GM12878 (cell line): ENCODE measurements around the gene FBXW8. TPM values are rescaled to one million over a fixed set of nuclear protein-coding genes. Genes with fewer than 3 reads are reported as not detected.

Experiments
- ATAC-seq: fragments of 200-7000 bp; cut with Tn5 transposase; 3 replicates; pipeline ENCODE4 v1.9.1; 2020; ENCODE audit warnings: mild to moderate bottlenecking, moderate library complexity
- BruUV-seq: library from RNA; stranded (reverse); fragments of 400-500 nt; replicated peaks from 2 replicates; lab custom pipeline; 2021; lab: Mats Ljungman, UMichigan
- CTCF ChIA-PET: fragments of 300-600 bp; sonication (Branson Sonifier 250); formaldehyde crosslinking; extraction: SDS; loops from one replicate; lab custom pipeline; 2021; ENCODE audit warnings: inconsistent platforms; lab: Yijun Ruan, JAX
- POLR2A ChIA-PET: fragments of 350-600 bp; formaldehyde crosslinking; extraction: SDS; loops from one replicate; lab custom pipeline; 2021; ENCODE audit warnings: inconsistent platforms; lab: Charles Lee
- RAD21 ChIA-PET: fragments of 300-600 bp; sonication (Branson Sonifier 250); formaldehyde crosslinking; loops from one replicate; lab custom pipeline; 2023; ENCODE audit warnings: antibody characterized with exemption; ENCODE audit not compliant: unreplicated experiment; lab: Charles Lee
- SMC1A ChIA-PET: fragments of 300-600 bp; sonication (Branson Sonifier 250); formaldehyde crosslinking; loops from one replicate; lab custom pipeline; 2023; ENCODE audit not compliant: unreplicated experiment, uncharacterized antibody; lab: Charles Lee
- DNase-seq: peaks from one replicate; pipeline ENCODE4 v3.0.0-alpha.2; 2011; ENCODE audit warnings: low read depth, low spot score
- FAIRE-seq: peaks from 3 replicates; lab custom pipeline; 2011; peaks lifted over from hg19 to GRCh38; lab: Jason Lieb, UNC
- H2AFZ ChIP-seq: 2 replicates; pipeline ENCODE4 v1.6.0; 2011; ENCODE audit warnings: low read depth, low read length, control low read depth; ENCODE audit not compliant: control insufficient read depth
- H3K27ac ChIP-seq: 2 replicates; pipeline ENCODE4 v1.5.1; 2011; ENCODE audit warnings: control low read depth; ENCODE audit not compliant: control insufficient read depth, insufficient read depth
- H3K27me3 ChIP-seq, 2 experiments: replicated peaks in 1 of 2; 2 replicates each; pipeline versions ENCODE4 v1.6.0 to v1.6.1; 2011; ENCODE audit warnings: low read length in 1 of 2; ENCODE audit not compliant: control insufficient read depth in 2 of 2, insufficient read depth in 2 of 2
- H3K36me3 ChIP-seq, 2 experiments: 2 replicates each; pipeline ENCODE4 v1.5.1; 2011; ENCODE audit warnings: low read length in 1 of 2; ENCODE audit not compliant: control insufficient read depth in 2 of 2, insufficient read depth in 2 of 2
- H3K4me1 ChIP-seq: 2 replicates; pipeline ENCODE4 v1.6.1; 2011; ENCODE audit warnings: mild to moderate bottlenecking, low read length, moderate library complexity, mixed read lengths; ENCODE audit not compliant: control insufficient read depth, insufficient read depth
- H3K4me2 ChIP-seq: 2 replicates; pipeline ENCODE4 v1.6.0; 2011; ENCODE audit warnings: control low read depth; ENCODE audit not compliant: control insufficient read depth, insufficient read depth
- H3K4me3 ChIP-seq: fragments of 200-600 bp; sonication (generic); 2 replicates; pipeline ENCODE4 v1.5.1; 2016
- H3K79me2 ChIP-seq: 2 replicates; pipeline ENCODE4 v1.6.0; 2011; ENCODE audit warnings: low read length; ENCODE audit not compliant: control insufficient read depth, insufficient read depth
- H3K9ac ChIP-seq: 2 replicates; pipeline ENCODE4 v1.8.0; 2011; ENCODE audit warnings: low read length, control low read depth, mixed read lengths; ENCODE audit not compliant: control insufficient read depth, insufficient read depth
- H3K9me3 ChIP-seq: replicated peaks from 3 replicates; pipeline ENCODE4 v1.5.1; 2011; ENCODE audit warnings: mild to moderate bottlenecking, low read length; ENCODE audit not compliant: control insufficient read depth, insufficient read depth
- H4K20me1 ChIP-seq: 2 replicates; pipeline ENCODE4 v1.6.0; 2011; ENCODE audit not compliant: control insufficient read depth, insufficient read depth
- E2F8 ChIP-seq: fragments of 450-650 bp; IDR thresholded peaks from 2 replicates; pipeline ENCODE4 v1.6.1; 2018; ENCODE audit warnings: mild to moderate bottlenecking, low read depth, moderate library complexity; ENCODE audit not compliant: partially characterized antibody
- HCFC1 ChIP-seq: fragments of 150-350 bp; IDR thresholded peaks from 2 replicates; pipeline ENCODE4 v1.6.1; 2014; ENCODE audit warnings: low read length
- MEF2A ChIP-seq: IDR thresholded peaks from 2 replicates; pipeline ENCODE4 v1.6.1; 2011; ENCODE audit warnings: low read depth, mild to moderate bottlenecking, low read length, moderate library complexity; ENCODE audit not compliant: insufficient read depth
- SREBF1 ChIP-seq: IDR thresholded peaks from 2 replicates; pipeline ENCODE4 v1.6.1; 2012; ENCODE audit warnings: mild to moderate bottlenecking, low read length
- TAF1 ChIP-seq: IDR thresholded peaks from 2 replicates; pipeline ENCODE4 v1.6.1; 2011; ENCODE audit warnings: mild to moderate bottlenecking, low read depth, low read length, borderline replicate concordance
- USF2 ChIP-seq: IDR thresholded peaks from 2 replicates; pipeline ENCODE4 v1.6.1; 2011; ENCODE audit warnings: low read depth, low read length, improper control_type of control experiment, borderline replicate concordance
- YY1 ChIP-seq: IDR thresholded peaks from 2 replicates; pipeline ENCODE4 v1.6.1; 2011; ENCODE audit warnings: low read depth, mild to moderate bottlenecking, low read length
- WGBS: methylation state at CpG from one replicate; pipeline ENCODE4 v1.1.6; 2016; ENCODE audit warnings: low lambda C conversion rate; ENCODE audit not compliant: insufficient replicate concordance, insufficient coverage; ENCODE audit errors: missing lambda C conversion rate; 5-methylcytosine and 5-hydroxymethylcytosine counted together
- in situ Hi-C: fragments of 300-500 bp; cut with MboI; formaldehyde crosslinking; loops from 9 replicates; pipeline ENCODE4 v1.14.3; 2018; ENCODE audit warnings: mixed read lengths
- intact Hi-C: fragments of 100-400 bp; cut with micrococcal nuclease; formaldehyde crosslinking; loops from one replicate; pipeline ENCODE4 v1.14.2; 2022; ENCODE audit not compliant: unreplicated experiment
- polyA plus RNA-seq, 11 experiments: library from polyadenylated mRNA; depleted of rRNA in 4 of 11; unstranded in 6 of 11; stranded (reverse) in 5 of 11; fragments of >200 nt; fragmentation: Nextera tagmentation in 4 of 11; fragmentation: Illumina TruSeq in 1 of 11; extraction: Ambion mirVana in 4 of 11; extraction: Trizol in 1 of 11; gene quantifications; 1 replicate in 1 of 11; 2 replicates in 10 of 11; pipeline versions ENCODE4 v1.2.1 to v1.2.3, GENCODE V29; 2011 to 2016; ENCODE audit warnings: inconsistent platforms in 2 of 11, missing spikeins in 2 of 11, low read depth in 1 of 11
- total RNA-seq, 4 experiments: library from RNA; depleted of rRNA in 3 of 4; stranded (reverse); fragments of >200 nt in 3 of 4; fragmentation: Illumina TruSeq in 1 of 4; extraction: Trizol in 1 of 4; gene quantifications; 2 replicates each; pipeline versions ENCODE4 v1.2.1 to v1.2.3, GENCODE V29; 2013 to 2021
- TF ChIP-seq, protein P1 (sequence below): IDR thresholded peaks from 2 replicates; pipeline ENCODE4 v1.6.1; 2012; ENCODE audit warnings: low read depth, low read length, improper control_type of control experiment

The FBXW8 gene
- total and polyA plus RNA-seq, 10 of the 15 experiments (the other 5 are each of a cell fraction or from before 2014, with no cell fraction given): 0.49 to 7.5 (median 4.4) TPM

DNA sequence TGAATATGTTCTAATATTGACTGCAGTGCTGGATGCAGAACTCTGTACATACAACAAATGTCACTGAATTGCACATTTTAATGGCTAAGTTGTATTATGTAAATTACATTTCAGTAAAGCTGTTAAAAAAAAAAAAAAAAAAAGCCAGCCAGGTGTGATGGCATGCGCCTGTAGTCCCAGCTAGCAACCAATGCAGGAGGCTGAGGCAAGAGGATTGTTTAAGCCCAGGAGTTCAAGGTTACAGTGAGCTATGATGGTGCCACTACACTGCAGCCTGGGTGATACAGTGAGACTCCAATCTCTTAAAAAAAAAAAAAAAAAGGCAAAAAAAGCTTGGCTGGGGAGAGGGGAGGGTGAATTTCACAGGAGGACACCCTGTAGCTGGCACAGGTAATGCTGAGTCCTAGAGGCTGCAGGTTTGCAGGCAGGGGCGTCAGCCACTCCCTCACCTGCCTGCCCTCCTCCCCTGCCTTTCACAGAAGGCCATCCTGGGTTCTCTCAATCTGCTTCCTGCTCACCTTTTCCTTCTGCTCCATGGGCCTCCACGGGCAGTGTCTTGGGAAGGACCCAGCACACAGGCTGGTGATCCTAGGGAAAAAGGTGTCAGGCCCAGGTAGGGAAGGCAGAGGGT lies 147.8 kb downstream of the FBXW8 start:
- H3K9me3 ChIP-seq: no peaks in the 10 kb centered on the region
- DNase-seq (no peak), ATAC-seq (no peak), FAIRE-seq (no peak)
- no peak overlapping the region for H3K4me3 ChIP-seq
- H3K79me2 ChIP-seq: no peaks in the 10 kb centered on the region
- H3K9ac ChIP-seq: no peak overlapping the region
- WGBS: 88% methylated on average over 3 of the region's 3 CpGs
- CTCF ChIA-PET: interaction anchor here (0.6 to 0.7 kb wide), 2 partner anchors 36 to 583 kb away, joined by 3 read pairs; no protein-coding TSS in a partner anchor
- SMC1A ChIA-PET: no interaction called here
- peaks cover 10% of the 10 kb centered on the region for H3K4me1 ChIP-seq
- POLR2A ChIA-PET: interaction anchor here (0.6 kb wide), 2 partner anchors 357 to 802 kb away, joined by 3 to 5 read pairs; no protein-coding TSS in a partner anchor
- RAD21 ChIA-PET: interaction anchor here (0.7 kb wide), 1 partner anchor 42 kb away, joined by 3 read pairs; no protein-coding TSS in a partner anchor
- H2AFZ ChIP-seq: no peak overlapping the region
- no peaks in the 10 kb centered on the region; a peak in 1 of 4 replicates for H3K36me3 ChIP-seq
- H4K20me1 ChIP-seq: no peaks in the 10 kb centered on the region
- no peak overlapping the region for H3K27ac ChIP-seq
- TF ChIP-seq YY1 (no peak), HCFC1 (no peak), TAF1 (no peak), E2F8 (no peak), MEF2A (no peak), USF2 (no peak), SREBF1 (no peak)
- TF ChIP-seq, protein P1, sequence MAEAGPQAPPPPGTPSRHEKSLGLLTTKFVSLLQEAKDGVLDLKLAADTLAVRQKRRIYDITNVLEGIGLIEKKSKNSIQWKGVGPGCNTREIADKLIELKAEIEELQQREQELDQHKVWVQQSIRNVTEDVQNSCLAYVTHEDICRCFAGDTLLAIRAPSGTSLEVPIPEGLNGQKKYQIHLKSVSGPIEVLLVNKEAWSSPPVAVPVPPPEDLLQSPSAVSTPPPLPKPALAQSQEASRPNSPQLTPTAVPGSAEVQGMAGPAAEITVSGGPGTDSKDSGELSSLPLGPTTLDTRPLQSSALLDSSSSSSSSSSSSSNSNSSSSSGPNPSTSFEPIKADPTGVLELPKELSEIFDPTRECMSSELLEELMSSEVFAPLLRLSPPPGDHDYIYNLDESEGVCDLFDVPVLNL: no peak
- in situ Hi-C loops (no loop called here), intact Hi-C loops (no loop called here)
- BruUV-seq: no TSS peak
- no peak overlapping the region for H3K4me2 ChIP-seq
- H3K27me3 ChIP-seq: no peaks in the 10 kb centered on the region
